IMR-90 (cell line): ENCODE results near the gene NPEPL1.

Experiments
- BHLHE40 ChIP-seq: fragments of 150-350 bp; IDR thresholded peaks from 2 replicates; pipeline ENCODE4 v1.6.1; 2016; ENCODE audit warnings: mild to moderate bottlenecking, low read depth, low read length
- CTCF ChIP-seq: conservative IDR thresholded peaks from 2 replicates; pipeline ENCODE4 v1.5.1; 2012; ENCODE audit warnings: mild to moderate bottlenecking, low read depth, low read length, improper control_type of control experiment
- FOS ChIP-seq: fragments of 150-350 bp; IDR thresholded peaks from 2 replicates; pipeline ENCODE4 v1.6.1; 2016; ENCODE audit warnings: low read depth, low read length
- MAFK ChIP-seq: IDR thresholded peaks from 2 replicates; pipeline ENCODE4 v1.6.1; 2012; ENCODE audit warnings: low read depth, low read length, improper control_type of control experiment
- MAZ ChIP-seq: IDR thresholded peaks from 2 replicates; pipeline ENCODE4 v1.6.1; 2012; ENCODE audit warnings: low read depth, mild to moderate bottlenecking, low read length, improper control_type of control experiment, moderate library complexity, borderline replicate concordance
- MXI1 ChIP-seq: IDR thresholded peaks from 2 replicates; pipeline ENCODE4 v1.6.1; 2012; ENCODE audit warnings: low read depth, mild to moderate bottlenecking, low read length, moderate library complexity, borderline replicate concordance
- NFE2L2 ChIP-seq: fragments of 150-350 bp; IDR thresholded peaks from 2 replicates; pipeline ENCODE4 v1.6.1; 2016; ENCODE audit warnings: low read depth, mild to moderate bottlenecking, low read length
- POLR2A ChIP-seq: IDR thresholded peaks from 2 replicates; pipeline ENCODE4 v1.6.1; 2012; ENCODE audit warnings: mild to moderate bottlenecking, low read depth, low read length
- RCOR1 ChIP-seq: IDR thresholded peaks from 2 replicates; pipeline ENCODE4 v1.6.1; 2012; ENCODE audit warnings: mild to moderate bottlenecking, low read length, improper control_type of control experiment; ENCODE audit not compliant: insufficient replicate concordance
- SMC3 ChIP-seq: fragments of 150-350 bp; IDR thresholded peaks from 2 replicates; pipeline ENCODE4 v1.6.1; 2016; ENCODE audit warnings: low read depth, mild to moderate bottlenecking, antibody characterized with exemption, low read length, moderate library complexity

DNA sequence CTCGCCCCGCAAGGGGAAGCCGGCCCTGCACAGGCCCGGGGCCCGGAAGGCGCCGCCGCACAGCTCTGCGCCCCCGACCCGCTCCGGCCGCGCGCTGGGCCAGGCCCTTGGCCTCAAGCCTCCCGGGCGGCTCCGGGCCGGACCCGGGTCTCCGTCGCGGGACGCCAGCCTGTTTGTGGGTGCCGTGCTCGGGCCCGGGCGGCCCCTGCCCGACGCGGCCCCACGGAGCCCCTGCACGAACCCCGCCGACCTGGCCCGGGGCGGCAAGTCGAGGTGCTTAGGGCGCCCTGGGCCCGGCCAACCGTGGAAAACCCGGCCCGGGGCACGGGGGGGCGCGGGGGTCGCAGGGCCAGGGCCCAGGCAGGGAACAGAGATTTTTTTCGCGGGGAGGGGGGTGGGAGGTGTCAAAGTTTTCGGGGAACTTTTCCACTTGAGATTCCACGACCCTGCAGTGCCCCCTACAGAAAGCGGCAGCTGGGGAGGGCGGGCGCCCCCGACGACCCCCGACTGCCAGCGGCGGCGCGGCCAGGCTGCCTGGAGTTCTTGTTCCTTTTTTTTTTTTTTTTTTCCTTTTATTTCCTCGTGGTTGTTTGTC, 42.3 kb upstream of the NPEPL1 start:
- TF ChIP-seq BHLHE40 (no peak), CTCF (no peak), POLR2A (no peak), SMC3 (no peak), FOS (no peak), MAZ (no peak), MXI1 (no peak), MAFK (no peak), NFE2L2 (no peak), RCOR1 (no peak)
